ENCODE data around the gene LEP.

The LEP gene

DNA sequence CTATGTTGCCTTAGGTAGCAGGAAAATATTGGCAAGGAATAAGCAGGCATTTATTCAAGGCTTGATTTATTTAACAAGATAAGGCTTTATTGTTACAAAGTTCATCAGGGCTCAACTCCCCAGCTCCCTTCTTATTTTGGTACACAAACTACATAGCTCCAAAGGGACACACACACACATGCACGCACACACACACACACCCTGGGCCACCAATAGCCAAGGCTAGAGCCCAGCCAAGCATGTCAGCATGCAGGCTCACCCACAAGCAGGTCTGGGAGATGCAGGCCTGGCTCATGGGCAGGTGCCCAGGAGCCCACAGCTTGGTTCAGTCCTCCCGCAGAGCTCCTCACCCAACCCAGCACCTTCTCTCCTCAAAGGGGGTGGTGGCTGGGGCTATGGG lies 23.4 kb downstream of the LEP start:
- Histone ChIP-seq H4K20me1 (ENCODE audit: insufficient read depth, low read length) (no peaks in the 10 kb centered on the region; the same call in 1 of the 2 replicates), H3K4me2 (ENCODE audit: insufficient read depth, low read length) (no peak overlapping the region), H3K36me3 (ENCODE audit: insufficient read depth, low read length) (no peaks in the 10 kb centered on the region), H3K79me2 (ENCODE audit: insufficient read depth, low read length) (no peaks in the 10 kb centered on the region), H2AFZ (ENCODE audit: low read depth, low read length) (no peak overlapping the region), H3K4me3 (ENCODE audit: low read depth in 1 of 2, low read length in 2 of 2) (no peak overlapping the region), H3K27ac (ENCODE audit: low read length) (no peak overlapping the region), H3K9ac (ENCODE audit: low read depth, low read length) (no peak overlapping the region), H3K4me1 (ENCODE audit: insufficient read depth, low read length) (no peaks in the 10 kb centered on the region), H3K27me3 (ENCODE audit: insufficient read depth, low read length, poor library complexity) (peaks cover 3% of the 10 kb centered on the region), H3K9me3 (ENCODE audit: insufficient read depth, low read length, severe bottlenecking) (no peaks in the 10 kb centered on the region)
- DNase-seq (no peak), ATAC-seq (ENCODE audit: insufficient read depth, low read depth) (no peak)
- TF ChIP-seq CTCF (IDR thresholded peaks at IDR 0.05; ENCODE audit: borderline replicate concordance, extremely low read depth, low read length, poor library complexity, severe bottlenecking) (no peak), EZH2 (IDR thresholded peaks at IDR 0.05; ENCODE audit: borderline replicate concordance, low read depth, low read length, severe bottlenecking) (no peak)

DNA sequence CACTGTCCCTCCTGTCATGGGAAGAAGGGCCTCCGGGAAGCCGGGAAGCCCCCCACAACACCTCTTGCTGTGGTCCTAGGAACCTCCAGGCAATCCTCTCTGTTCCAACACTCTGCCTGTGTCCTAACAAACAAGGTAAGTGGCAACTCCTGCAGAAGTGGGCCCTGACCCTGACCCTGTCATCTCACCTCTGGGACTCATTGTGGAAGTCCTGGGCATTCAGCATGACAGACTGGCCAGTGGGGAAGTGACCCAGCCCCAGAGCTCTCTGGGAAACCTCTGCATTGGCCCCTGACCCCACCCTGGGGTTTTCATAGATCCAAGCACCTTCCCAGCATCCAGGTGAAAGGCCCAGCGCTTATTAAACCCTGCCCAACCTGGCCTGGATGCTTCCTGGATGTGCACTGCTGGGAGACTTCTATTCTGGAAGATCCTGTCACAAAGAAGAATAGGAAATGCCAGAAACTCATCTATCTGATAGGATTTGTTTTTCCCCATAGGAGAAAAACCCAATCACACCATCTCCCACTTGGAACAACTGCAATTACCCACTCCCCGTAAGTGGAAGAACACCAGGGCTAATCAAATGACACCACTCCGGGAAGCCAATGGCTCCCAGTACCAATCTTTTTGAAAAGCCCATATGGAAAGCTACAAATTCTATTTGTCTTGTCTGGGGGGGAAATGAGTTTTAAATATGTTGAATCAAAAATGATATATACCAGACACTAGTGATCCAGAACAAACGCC lies 24.3 kb downstream of the LEP start:
- no peak overlapping the region for H3K4me2 ChIP-seq (ENCODE audit: insufficient read depth, low read length)
- DNase-seq (no peak), ATAC-seq (ENCODE audit: insufficient read depth, low read depth) (no peak)
- no peaks in the 10 kb centered on the region for H3K36me3 ChIP-seq (ENCODE audit: insufficient read depth, low read length)
- no peak overlapping the region for H3K27ac ChIP-seq (ENCODE audit: low read length)
- no peaks in the 10 kb centered on the region for H3K79me2 ChIP-seq (ENCODE audit: insufficient read depth, low read length)
- peaks cover 3% of the 10 kb centered on the region for H3K27me3 ChIP-seq (ENCODE audit: insufficient read depth, low read length, poor library complexity)
- H4K20me1 ChIP-seq (ENCODE audit: insufficient read depth, low read length) = no peaks in the 10 kb centered on the region; the same call in 1 of the 2 replicates
- H3K9me3 ChIP-seq (ENCODE audit: insufficient read depth, low read length, severe bottlenecking) = no peaks in the 10 kb centered on the region
- no peaks in the 10 kb centered on the region for H3K4me1 ChIP-seq (ENCODE audit: insufficient read depth, low read length)
- no peak overlapping the region for H2AFZ ChIP-seq (ENCODE audit: low read depth, low read length)
- no peak for TF ChIP-seq EZH2 (IDR thresholded peaks at IDR 0.05; ENCODE audit: borderline replicate concordance, low read depth, low read length, severe bottlenecking)
- TF ChIP-seq CTCF (IDR thresholded peaks at IDR 0.05; ENCODE audit: borderline replicate concordance, extremely low read depth, low read length, poor library complexity, severe bottlenecking) = no peak
- H3K9ac ChIP-seq (ENCODE audit: low read depth, low read length) = no peak overlapping the region
- no peak overlapping the region for H3K4me3 ChIP-seq (ENCODE audit: low read depth in 1 of 2, low read length in 2 of 2)

- no peak overlapping the region for H2AFZ ChIP-seq (ENCODE audit: low read depth, low read length)
- TF ChIP-seq EZH2 (IDR thresholded peaks at IDR 0.05; ENCODE audit: borderline replicate concordance, low read depth, low read length, severe bottlenecking) (no peak), CTCF (IDR thresholded peaks at IDR 0.05; ENCODE audit: borderline replicate concordance, extremely low read depth, low read length, poor library complexity, severe bottlenecking) (no peak)
- H3K4me3 ChIP-seq (ENCODE audit: low read depth in 1 of 2, low read length in 2 of 2) = no peak overlapping the region
- H4K20me1 ChIP-seq (ENCODE audit: insufficient read depth, low read length) = no peaks in the 10 kb centered on the region; the same call in 1 of the 2 replicates
- ATAC-seq (ENCODE audit: insufficient read depth, low read depth) (no peak), DNase-seq (no peak)
- H3K9me3 ChIP-seq (ENCODE audit: insufficient read depth, low read length, severe bottlenecking) = no peaks in the 10 kb centered on the region
- no peak overlapping the region for H3K4me2 ChIP-seq (ENCODE audit: insufficient read depth, low read length)
- H3K36me3 ChIP-seq (ENCODE audit: insufficient read depth, low read length) = no peaks in the 10 kb centered on the region
- peaks cover 3% of the 10 kb centered on the region for H3K27me3 ChIP-seq (ENCODE audit: insufficient read depth, low read length, poor library complexity)
- no peaks in the 10 kb centered on the region for H3K4me1 ChIP-seq (ENCODE audit: insufficient read depth, low read length)
- no peak overlapping the region for H3K27ac ChIP-seq (ENCODE audit: low read length)
- no peaks in the 10 kb centered on the region for H3K79me2 ChIP-seq (ENCODE audit: insufficient read depth, low read length)
- no peak overlapping the region for H3K9ac ChIP-seq (ENCODE audit: low read depth, low read length)
Measured at GRCh38 chr7:128265906-128266300, 24.8 kb downstream of the LEP start.

All from DND-41 (cell line).